Chondrocyte (in vitro differentiated cells): Measurements from ENCODE around the gene SPTB. TPM values are rescaled to one million over a fixed set of nuclear protein-coding genes. Genes with fewer than 3 reads are reported as not detected.

Experiments used
- DNase-seq: peaks from one replicate; pipeline ENCODE4 v3.0.0; 2021; ENCODE audit warnings: mixed read lengths, low spot score
- H3K27ac Mint-ChIP-seq: one replicate; pipeline ENCODE4 v1.8.0; 2021; ENCODE audit warnings: mild to moderate bottlenecking, moderate library complexity, mixed read lengths; ENCODE audit not compliant: unreplicated experiment
- H3K27me3 Mint-ChIP-seq: 2 replicates; pipeline ENCODE4 v1.8.0; 2021; ENCODE audit warnings: low read depth, mixed read lengths
- H3K36me3 Mint-ChIP-seq: 2 replicates; pipeline ENCODE4 v1.8.0; 2021; ENCODE audit warnings: low read depth, mixed read lengths
- H3K4me1 Mint-ChIP-seq: 2 replicates; pipeline ENCODE4 v1.8.0; 2021; ENCODE audit warnings: low read depth, mild to moderate bottlenecking, mixed read lengths
- H3K4me3 Mint-ChIP-seq: one replicate; pipeline ENCODE4 v1.8.0; 2021; ENCODE audit warnings: mild to moderate bottlenecking, moderate library complexity, mixed read lengths; ENCODE audit not compliant: unreplicated experiment
- H3K9me3 Mint-ChIP-seq: 2 replicates; pipeline ENCODE4 v1.8.0; 2021; ENCODE audit warnings: low read depth, mixed read lengths
- CTCF ChIP-seq: fragments of 200-600 bp; sonication (generic); IDR thresholded peaks from 2 replicates; pipeline ENCODE4 v1.5.0; 2021; ENCODE audit warnings: antibody characterized with exemption, mild to moderate bottlenecking, moderate library complexity
- total RNA-seq: library from RNA; stranded (reverse); gene quantifications from 3 replicates; pipeline ENCODE4 v1.2.1, GENCODE V29; 2021

The SPTB gene
- total RNA-seq, 1 donor from 2014 or later: 7.2 TPM

- Mint-ChIP-seq H3K27me3 (no peaks in the 10 kb centered on the region), H3K27ac (peak overlapping the region; percentile 94), H3K36me3 (peaks cover 2% of the 10 kb centered on the region), H3K4me1 (peaks cover 66% of the 10 kb centered on the region), H3K4me3 (no peak overlapping the region), H3K9me3 (no peaks in the 10 kb centered on the region)
- TF ChIP-seq CTCF: no peak
- peak; percentile 79 for DNase-seq
These were observed 116.5 kb downstream of the SPTB start for GRCh38 chr14:64763085-64763782.

- Mint-ChIP-seq H3K4me1 (peaks cover 75% of the 10 kb centered on the region), H3K27me3 (no peaks in the 10 kb centered on the region), H3K36me3 (peaks cover 2% of the 10 kb centered on the region), H3K9me3 (no peaks in the 10 kb centered on the region), H3K4me3 (peak overlapping the region; percentile 15), H3K27ac (peak overlapping the region; percentile 94)
- TF ChIP-seq CTCF: peak; percentile 22
- DNase-seq: peak; percentile 79
These were observed 117.4 kb downstream of the SPTB start for GRCh38 chr14:64762044-64763034.

- peaks cover 83% of the 10 kb centered on the region for H3K4me1 Mint-ChIP-seq
- H3K4me3 Mint-ChIP-seq: peak overlapping the region; percentile 37
- no peaks in the 10 kb centered on the region for H3K9me3 Mint-ChIP-seq
- TF ChIP-seq CTCF: peak; percentile 60
- H3K27ac Mint-ChIP-seq: peak overlapping the region; percentile 94
- peak; percentile 51 for DNase-seq
- peaks cover 2% of the 10 kb centered on the region for H3K36me3 Mint-ChIP-seq
- H3K27me3 Mint-ChIP-seq: no peaks in the 10 kb centered on the region
These were observed 118.2 kb downstream of the SPTB start for GRCh38 chr14:64761441-64762043.

- no peak for TF ChIP-seq CTCF
- DNase-seq: peak; percentile 59
- Mint-ChIP-seq H3K27me3 (no peaks in the 10 kb centered on the region), H3K27ac (peak overlapping the region; percentile 94), H3K9me3 (no peaks in the 10 kb centered on the region), H3K36me3 (peaks cover 2% of the 10 kb centered on the region), H3K4me1 (peaks cover 88% of the 10 kb centered on the region), H3K4me3 (peak overlapping the region; percentile 37)
These were observed 118.8 kb downstream of the SPTB start for GRCh38 chr14:64760916-64761315.
